Measurements from ENCODE around the gene NFE2L2.

GRCh38 chr2:177260379-177260778 lies 4.1 kb downstream of the NFE2L2 start:
- TF ChIP-seq CTCF (conservative IDR thresholded peaks at IDR 0.05; ENCODE audit: low read depth, low read length) (no peak), EZH2phosphoT487 (IDR thresholded peaks at IDR 0.05; ENCODE audit: borderline replicate concordance, low read length) (no peak)

All from PC-3 (cell line).